ENCODE measurements around the gene SLC6A6. TPM values are rescaled to one million over a fixed set of nuclear protein-coding genes. Genes with fewer than 3 reads are reported as not detected.

Gene SLC6A6
- total and polyA plus RNA-seq, 4 donors, result 0.92 to 7.2 (median 2.9) TPM

DNA sequence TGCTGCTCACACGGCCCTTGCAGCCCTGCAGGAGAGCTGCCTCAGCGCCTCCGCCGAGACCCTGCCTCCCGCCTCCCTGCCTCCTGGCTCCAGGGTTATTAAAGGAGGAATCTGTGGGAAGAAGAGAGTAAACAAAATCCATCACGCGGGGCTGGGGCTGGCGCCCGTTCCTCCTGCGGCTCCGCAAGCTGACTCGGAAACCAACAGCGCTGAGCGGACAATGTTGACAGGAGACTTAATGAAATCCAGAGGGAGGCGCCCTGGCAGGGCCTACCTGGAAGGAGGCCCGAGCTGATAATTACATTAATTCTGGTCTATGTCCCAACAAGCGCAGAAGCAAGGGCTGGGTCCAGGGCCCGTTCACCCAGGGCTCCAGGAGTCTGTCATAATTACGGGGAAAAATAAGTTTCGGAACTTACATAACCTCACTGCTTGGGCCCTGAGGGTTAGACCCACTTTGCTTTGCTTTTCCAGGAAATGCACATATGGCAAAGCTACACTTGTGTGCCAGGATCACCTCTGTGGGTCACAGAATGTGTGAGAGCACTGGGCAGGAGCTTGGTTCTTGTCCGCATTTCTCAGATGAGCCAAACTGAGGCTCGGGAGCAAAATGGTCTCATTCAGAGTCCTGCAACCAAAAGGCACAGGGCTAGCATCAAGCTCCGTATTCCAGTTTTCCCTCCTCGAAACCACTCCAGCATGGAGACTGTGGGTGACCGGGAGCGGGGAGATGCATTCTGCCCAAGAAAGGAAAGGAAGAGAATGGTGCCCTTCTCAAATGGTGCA is 43.8 kb upstream of the SLC6A6 start:
- 74% methylated on average over 26 of the region's 26 CpGs for WGBS
- no peaks in the 10 kb centered on the region for H3K4me1 ChIP-seq (ENCODE audit: control insufficient read depth in 4 of 4, insufficient read depth in 4 of 4, low read length in 3 of 4)
- H3K9ac ChIP-seq (ENCODE audit: low read depth in 1 of 2, low read length in 2 of 2), result no peak overlapping the region
- H3K4me3 ChIP-seq (ENCODE audit: low read depth in 1 of 3, low read length in 3 of 3), result no peak overlapping the region
- H3K36me3 ChIP-seq (ENCODE audit: control insufficient read depth in 4 of 4, insufficient read depth in 3 of 4, low read depth in 1 of 4, low read length in 3 of 4), result no peaks in the 10 kb centered on the region
- no peaks in the 10 kb centered on the region for H3K9me3 ChIP-seq (ENCODE audit: control insufficient read depth in 4 of 4, low read length in 3 of 4)
- no peak for DNase-seq (ENCODE audit: low spot score)
- TF ChIP-seq GABPA (IDR thresholded peaks at IDR 0.05 in 1 of 2, conservative IDR thresholded peaks at IDR 0.05 in 1 of 2), result no peak
- no peak for TF ChIP-seq YY1 (IDR thresholded peaks at IDR 0.05)
- TF ChIP-seq RXRA (IDR thresholded peaks at IDR 0.05), result no peak
- TF ChIP-seq, protein P1, sequence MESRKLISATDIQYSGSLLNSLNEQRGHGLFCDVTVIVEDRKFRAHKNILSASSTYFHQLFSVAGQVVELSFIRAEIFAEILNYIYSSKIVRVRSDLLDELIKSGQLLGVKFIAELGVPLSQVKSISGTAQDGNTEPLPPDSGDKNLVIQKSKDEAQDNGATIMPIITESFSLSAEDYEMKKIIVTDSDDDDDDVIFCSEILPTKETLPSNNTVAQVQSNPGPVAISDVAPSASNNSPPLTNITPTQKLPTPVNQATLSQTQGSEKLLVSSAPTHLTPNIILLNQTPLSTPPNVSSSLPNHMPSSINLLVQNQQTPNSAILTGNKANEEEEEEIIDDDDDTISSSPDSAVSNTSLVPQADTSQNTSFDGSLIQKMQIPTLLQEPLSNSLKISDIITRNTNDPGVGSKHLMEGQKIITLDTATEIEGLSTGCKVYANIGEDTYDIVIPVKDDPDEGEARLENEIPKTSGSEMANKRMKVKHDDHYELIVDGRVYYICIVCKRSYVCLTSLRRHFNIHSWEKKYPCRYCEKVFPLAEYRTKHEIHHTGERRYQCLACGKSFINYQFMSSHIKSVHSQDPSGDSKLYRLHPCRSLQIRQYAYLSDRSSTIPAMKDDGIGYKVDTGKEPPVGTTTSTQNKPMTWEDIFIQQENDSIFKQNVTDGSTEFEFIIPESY (IDR thresholded peaks at IDR 0.05), result no peak
- H3K27ac ChIP-seq (ENCODE audit: low read depth in 1 of 2, low read length in 2 of 2), result no peak overlapping the region
- H3K27me3 ChIP-seq (ENCODE audit: control insufficient read depth in 4 of 4, insufficient read depth in 4 of 4, low read length in 3 of 4), result peaks cover 0 to 4% (median under 1%) of the 10 kb centered on the region in 4 donors

DNA sequence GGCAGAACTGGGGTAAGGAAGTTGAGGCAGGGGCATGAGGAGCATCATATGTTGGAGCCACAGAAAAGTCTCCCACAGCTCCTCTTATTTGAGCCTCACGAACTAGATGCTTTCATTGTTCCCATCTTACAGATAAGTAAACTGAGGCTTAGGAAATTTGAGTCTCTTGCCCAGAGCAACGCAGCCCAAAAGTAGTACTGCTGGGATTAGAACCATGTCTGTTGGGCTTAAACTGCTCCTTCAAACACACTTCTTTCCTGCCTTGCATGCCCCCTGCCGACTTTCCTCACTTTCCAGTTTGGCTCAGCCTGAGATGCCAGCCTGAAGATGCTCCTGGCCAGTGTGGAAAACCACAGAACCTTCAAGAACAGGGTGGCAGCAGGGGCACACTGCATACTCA is 43.1 kb upstream of the SLC6A6 start:
- no peak for DNase-seq (ENCODE audit: low spot score)
- peaks cover 0 to 4% (median 2%) of the 10 kb centered on the region in 4 donors for H3K4me1 ChIP-seq (ENCODE audit: control insufficient read depth in 4 of 4, insufficient read depth in 4 of 4, low read length in 3 of 4)
- H3K27me3 ChIP-seq (ENCODE audit: control insufficient read depth in 4 of 4, insufficient read depth in 4 of 4, low read length in 3 of 4), result peaks cover 0 to 4% (median 0%) of the 10 kb centered on the region in 4 donors
- H3K9ac ChIP-seq (ENCODE audit: low read depth in 1 of 2, low read length in 2 of 2), result no peak overlapping the region
- 91% methylated on average over 3 of the region's 3 CpGs for WGBS
- H3K36me3 ChIP-seq (ENCODE audit: control insufficient read depth in 4 of 4, insufficient read depth in 3 of 4, low read depth in 1 of 4, low read length in 3 of 4), result no peaks in the 10 kb centered on the region
- H3K4me3 ChIP-seq (ENCODE audit: low read depth in 1 of 3, low read length in 3 of 3), result no peak overlapping the region
- TF ChIP-seq, protein P2, sequence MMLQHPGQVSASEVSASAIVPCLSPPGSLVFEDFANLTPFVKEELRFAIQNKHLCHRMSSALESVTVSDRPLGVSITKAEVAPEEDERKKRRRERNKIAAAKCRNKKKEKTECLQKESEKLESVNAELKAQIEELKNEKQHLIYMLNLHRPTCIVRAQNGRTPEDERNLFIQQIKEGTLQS (IDR thresholded peaks at IDR 0.05), result no peak
- no peak for TF ChIP-seq GABPA (IDR thresholded peaks at IDR 0.05 in 1 of 2, conservative IDR thresholded peaks at IDR 0.05 in 1 of 2)
- no peak for TF ChIP-seq RXRA (IDR thresholded peaks at IDR 0.05)
- no peak for TF ChIP-seq RAD21 (IDR thresholded peaks at IDR 0.05)
- H3K27ac ChIP-seq (ENCODE audit: low read depth in 1 of 2, low read length in 2 of 2), result no peak overlapping the region
- H3K9me3 ChIP-seq (ENCODE audit: control insufficient read depth in 4 of 4, low read length in 3 of 4), result no peaks in the 10 kb centered on the region

DNA sequence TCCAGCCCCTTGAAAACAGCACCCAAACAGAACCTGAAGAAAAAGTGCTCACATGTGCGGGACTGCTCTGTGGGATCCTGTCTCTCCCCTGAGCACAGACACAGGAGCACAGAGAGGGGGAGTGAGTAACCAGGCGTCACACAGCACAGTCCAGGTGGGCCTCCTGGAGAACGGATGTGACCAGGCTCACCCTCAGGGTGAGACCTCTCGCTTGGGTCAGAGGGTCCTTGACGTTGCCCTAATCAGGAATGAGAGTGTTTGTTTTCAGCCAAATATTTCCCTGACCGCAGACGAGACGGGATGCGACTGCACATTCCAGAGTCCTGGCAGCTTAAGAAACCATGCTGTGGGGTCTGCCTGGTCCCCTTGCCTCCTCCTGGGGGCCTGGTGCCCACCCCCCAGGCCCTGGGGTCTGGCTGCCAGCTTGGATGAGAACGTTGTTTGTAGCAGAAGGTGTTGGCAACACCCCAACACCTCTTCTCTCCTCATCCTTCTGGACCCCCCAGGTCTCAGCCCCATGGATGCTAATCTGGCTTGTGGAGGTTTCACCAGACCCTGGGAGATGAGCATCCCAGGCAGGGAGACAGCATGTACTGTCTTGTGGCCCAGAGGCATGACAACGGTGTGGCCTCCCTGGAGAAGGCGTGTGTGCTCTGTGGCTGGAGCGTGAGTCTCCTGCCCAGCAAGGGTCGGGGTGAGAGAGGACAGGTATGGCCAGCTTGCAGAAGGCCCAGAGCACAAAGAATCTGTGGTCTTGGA is 42.1 kb upstream of the SLC6A6 start:
- WGBS, result 76% methylated on average over 14 of the region's 14 CpGs

More for the DNA sequence above, 42.1 kb upstream of the SLC6A6 start:
- Histone ChIP-seq H3K36me3 (ENCODE audit: control insufficient read depth in 4 of 4, insufficient read depth in 3 of 4, low read depth in 1 of 4, low read length in 3 of 4) (no peaks in the 10 kb centered on the region), H3K4me3 (ENCODE audit: low read depth in 1 of 3, low read length in 3 of 3) (no peak overlapping the region), H3K9ac (ENCODE audit: low read depth in 1 of 2, low read length in 2 of 2) (no peak overlapping the region), H3K4me1 (ENCODE audit: control insufficient read depth in 4 of 4, insufficient read depth in 4 of 4, low read length in 3 of 4) (peaks cover 2 to 10% (median 4%) of the 10 kb centered on the region in 4 donors), H3K9me3 (ENCODE audit: control insufficient read depth in 4 of 4, low read length in 3 of 4) (no peaks in the 10 kb centered on the region), H3K27me3 (ENCODE audit: control insufficient read depth in 4 of 4, insufficient read depth in 4 of 4, low read length in 3 of 4) (peaks cover 0 to 4% (median 0%) of the 10 kb centered on the region in 4 donors), H3K27ac (ENCODE audit: low read depth in 1 of 2, low read length in 2 of 2) (no peak overlapping the region)
- TF ChIP-seq FOXA2 (IDR thresholded peaks at IDR 0.05) (no peak), TAF1 (conservative IDR thresholded peaks at IDR 0.05) (no peak), GABPA (IDR thresholded peaks at IDR 0.05 in 1 of 2, conservative IDR thresholded peaks at IDR 0.05 in 1 of 2) (no peak), EGR1 (IDR thresholded peaks at IDR 0.05; ENCODE audit: low read depth in 2 of 2) (no peak), JUND (IDR thresholded peaks at IDR 0.05) (no peak), RAD21 (IDR thresholded peaks at IDR 0.05) (no peak)
- TF ChIP-seq, protein P3, sequence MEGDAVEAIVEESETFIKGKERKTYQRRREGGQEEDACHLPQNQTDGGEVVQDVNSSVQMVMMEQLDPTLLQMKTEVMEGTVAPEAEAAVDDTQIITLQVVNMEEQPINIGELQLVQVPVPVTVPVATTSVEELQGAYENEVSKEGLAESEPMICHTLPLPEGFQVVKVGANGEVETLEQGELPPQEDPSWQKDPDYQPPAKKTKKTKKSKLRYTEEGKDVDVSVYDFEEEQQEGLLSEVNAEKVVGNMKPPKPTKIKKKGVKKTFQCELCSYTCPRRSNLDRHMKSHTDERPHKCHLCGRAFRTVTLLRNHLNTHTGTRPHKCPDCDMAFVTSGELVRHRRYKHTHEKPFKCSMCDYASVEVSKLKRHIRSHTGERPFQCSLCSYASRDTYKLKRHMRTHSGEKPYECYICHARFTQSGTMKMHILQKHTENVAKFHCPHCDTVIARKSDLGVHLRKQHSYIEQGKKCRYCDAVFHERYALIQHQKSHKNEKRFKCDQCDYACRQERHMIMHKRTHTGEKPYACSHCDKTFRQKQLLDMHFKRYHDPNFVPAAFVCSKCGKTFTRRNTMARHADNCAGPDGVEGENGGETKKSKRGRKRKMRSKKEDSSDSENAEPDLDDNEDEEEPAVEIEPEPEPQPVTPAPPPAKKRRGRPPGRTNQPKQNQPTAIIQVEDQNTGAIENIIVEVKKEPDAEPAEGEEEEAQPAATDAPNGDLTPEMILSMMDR (IDR thresholded peaks at IDR 0.05; ENCODE audit: low read depth, low read length, missing input control), result no peak
- no peak for DNase-seq (ENCODE audit: low spot score)

All from liver (tissue), 9 donors.